Pancreas (tissue), 10 donors: ENCODE results near the gene KDM7A. TPM values are rescaled to one million over a fixed set of nuclear protein-coding genes. Genes with fewer than 3 reads are reported as not detected.

Experiments used
- ATAC-seq, 4 donors: fragments of 200-7000 bp; cut with Tn5 transposase; one replicate each; pipeline versions ENCODE4 v1.8.0 to v1.9.1; 2020; ENCODE audit warnings: mild to moderate bottlenecking in 4 of 4, moderate library complexity in 4 of 4
- DNase-seq, 6 donors: peaks; one replicate each; pipeline ENCODE4 v3.0.0-alpha.2; 2020
- FAIRE-seq: peaks from 2 replicates; lab custom pipeline; 2012; peaks lifted over from hg19 to GRCh38; lab: Jason Lieb, UNC
- H3K27ac ChIP-seq, 4 donors: fragments of 200-600 bp; sonication (generic); 1 replicate in 3 of 4; 2 replicates in 1 of 4; pipeline versions ENCODE4 v1.5.0 to v1.8.0; 2020
- H3K27me3 ChIP-seq, 4 donors: fragments of 200-600 bp; one replicate each; pipeline ENCODE4 v1.8.0; 2021
- H3K36me3 ChIP-seq, 3 donors: fragments of 200-600 bp; sonication (generic) in 1 of 3; one replicate each; pipeline versions ENCODE4 v1.5.0 to v1.8.0; 2020 to 2021
- H3K4me1 ChIP-seq, 3 donors: fragments of 200-600 bp; one replicate each; pipeline ENCODE4 v1.8.0; 2021
- H3K4me3 ChIP-seq, 4 donors: fragments of 200-600 bp; sonication (generic) in 2 of 4; one replicate each; pipeline versions ENCODE4 v1.5.0 to v1.8.0; 2020 to 2021
- H3K9me3 ChIP-seq, 4 donors: fragments of 200-600 bp; one replicate each; pipeline ENCODE4 v1.8.0; 2021
- WGBS, 2 donors: extraction: QIAGEN DNeasy Blood & Tissue Kit; methylation state at CpG; one replicate each; pipeline ENCODE4 v1.1.7; 2013; 5-methylcytosine and 5-hydroxymethylcytosine counted together
- intact Hi-C, 3 donors: fragments of 100-400 bp; cut with DNase I; formaldehyde crosslinking; loops; one replicate each; pipeline versions ENCODE4 v1.11.1 to v1.14.2; 2022
- polyA plus RNA-seq, 2 donors: library from polyadenylated mRNA; stranded (reverse); fragments of 200-250 nt; gene quantifications; one replicate each; pipeline ENCODE4 v1.2.3, GENCODE V29; 2013
- total RNA-seq, 6 donors: library from RNA; stranded (reverse); fragmentation: NEBNext Ultra II Directional in 4 of 6; extraction: Animal tissue kit (Norgen Biotek cat#: 25700) in 4 of 6; gene quantifications; one replicate each; pipeline versions ENCODE4 v1.2.1 to v1.2.4, GENCODE V29; 2021 to 2023
- TF ChIP-seq, protein P1 (sequence below), 4 donors: fragments of 200-600 bp; sonication (generic) in 3 of 4; IDR thresholded peaks; one replicate each; pipeline versions ENCODE4 v1.5.0 to v1.8.0; 2021; ENCODE audit warnings: antibody characterized with exemption in 4 of 4
- donor health status: healthy with polysubstance abuse.
- donor health status: DM: no; HTN: no; CAD: no; lungs with moderate emphysema.
- donor health status: DM: no; HTN: no; CAD: no.
- donor health status: control.
- donor health status: control.
- donor health status: Bipolar disorder and iron deficiency.
- donor health status: DM: yes; HTN: yes; CAD: no.
- donor health status: DM: no; HTN: no; CAD: no.
- donor health status: DM: no; HTN: no; CAD: no.
- donor health status: DM: yes; HTN: yes; CAD: no.

The KDM7A gene
- total and polyA plus RNA-seq, 8 donors, result 3.3 to 8.5 (median 6.2) TPM

DNA sequence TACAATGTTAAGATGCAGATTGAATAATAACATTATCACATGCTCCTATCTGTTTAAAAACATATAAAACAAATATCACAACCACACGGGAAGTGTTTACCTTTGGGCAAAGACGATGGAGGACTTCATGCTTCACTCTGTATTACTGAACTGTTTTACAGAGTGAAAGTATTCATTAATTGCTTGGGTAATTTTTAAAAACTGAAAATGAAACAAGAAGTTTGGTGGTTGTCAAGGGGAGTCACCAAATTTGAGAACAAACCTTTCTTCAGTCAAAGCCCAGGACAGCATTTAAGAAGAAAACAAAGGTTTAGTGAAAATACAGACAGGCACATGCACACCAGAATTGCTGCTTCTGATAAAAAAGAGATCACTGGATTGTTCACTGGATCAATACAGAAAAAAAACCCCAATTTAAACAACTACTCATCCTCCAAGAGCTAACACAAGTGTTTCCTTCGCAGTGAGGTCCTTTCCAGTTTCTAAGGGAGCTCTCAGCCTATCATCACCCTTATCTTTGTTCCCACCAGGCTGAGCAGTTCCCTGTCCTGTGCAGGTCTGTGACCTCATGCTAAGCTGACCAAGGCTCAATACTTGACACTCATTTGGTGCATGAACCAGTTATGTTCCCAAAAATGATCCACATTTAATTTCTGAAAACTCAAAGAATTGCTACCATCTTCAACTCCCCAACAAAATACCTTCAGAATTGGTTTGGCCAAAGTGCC, 122.8 kb downstream of the KDM7A start:
- H3K27ac ChIP-seq, result no peak overlapping the region
- H3K4me3 ChIP-seq, result no peak overlapping the region
- H3K9me3 ChIP-seq, result no peaks in the 10 kb centered on the region
- peaks cover 0 to 8% (median 0%) of the 10 kb centered on the region in 3 donors for H3K36me3 ChIP-seq
- 38 to 45% methylated on average over 3 of the region's 3 CpGs for WGBS, 2 donors
- H3K27me3 ChIP-seq, result no peaks in the 10 kb centered on the region
- ATAC-seq, result no peak
- no peak for FAIRE-seq
- TF ChIP-seq, protein P1, sequence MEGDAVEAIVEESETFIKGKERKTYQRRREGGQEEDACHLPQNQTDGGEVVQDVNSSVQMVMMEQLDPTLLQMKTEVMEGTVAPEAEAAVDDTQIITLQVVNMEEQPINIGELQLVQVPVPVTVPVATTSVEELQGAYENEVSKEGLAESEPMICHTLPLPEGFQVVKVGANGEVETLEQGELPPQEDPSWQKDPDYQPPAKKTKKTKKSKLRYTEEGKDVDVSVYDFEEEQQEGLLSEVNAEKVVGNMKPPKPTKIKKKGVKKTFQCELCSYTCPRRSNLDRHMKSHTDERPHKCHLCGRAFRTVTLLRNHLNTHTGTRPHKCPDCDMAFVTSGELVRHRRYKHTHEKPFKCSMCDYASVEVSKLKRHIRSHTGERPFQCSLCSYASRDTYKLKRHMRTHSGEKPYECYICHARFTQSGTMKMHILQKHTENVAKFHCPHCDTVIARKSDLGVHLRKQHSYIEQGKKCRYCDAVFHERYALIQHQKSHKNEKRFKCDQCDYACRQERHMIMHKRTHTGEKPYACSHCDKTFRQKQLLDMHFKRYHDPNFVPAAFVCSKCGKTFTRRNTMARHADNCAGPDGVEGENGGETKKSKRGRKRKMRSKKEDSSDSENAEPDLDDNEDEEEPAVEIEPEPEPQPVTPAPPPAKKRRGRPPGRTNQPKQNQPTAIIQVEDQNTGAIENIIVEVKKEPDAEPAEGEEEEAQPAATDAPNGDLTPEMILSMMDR (IDR thresholded peaks at IDR 0.05), result no peak
- no peak for DNase-seq
- intact Hi-C loops, result no loop called here
- peaks cover 5 to 21% (median 16%) of the 10 kb centered on the region in 3 donors for H3K4me1 ChIP-seq

DNA sequence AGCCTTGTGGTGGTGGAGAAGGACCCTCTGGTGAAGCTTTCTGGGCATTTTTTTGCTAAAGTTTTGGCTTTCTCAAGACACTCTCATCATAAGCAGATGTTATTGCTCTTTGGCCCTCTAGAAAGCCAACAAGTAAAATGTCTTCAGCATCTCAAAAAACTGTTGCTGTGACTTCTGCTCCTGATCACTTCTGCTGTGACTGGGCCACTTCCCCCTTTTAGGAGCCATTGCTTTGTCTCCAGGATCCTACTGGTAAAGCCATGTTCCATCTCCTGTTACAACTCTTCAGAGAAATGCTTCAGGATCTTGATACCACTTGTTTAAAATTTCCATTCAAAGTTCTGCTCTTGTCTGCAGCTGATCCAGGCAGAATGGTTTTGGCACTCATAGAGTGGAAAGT, 125.0 kb downstream of the KDM7A start:
- no peak overlapping the region for H3K27ac ChIP-seq
- no peak for DNase-seq
- no peak for ATAC-seq
- peaks cover 8 to 16% (median 14%) of the 10 kb centered on the region in 3 donors for H3K4me1 ChIP-seq
- peaks cover 0 to 8% (median 0%) of the 10 kb centered on the region in 3 donors for H3K36me3 ChIP-seq
- no peaks in the 10 kb centered on the region for H3K27me3 ChIP-seq
- no peaks in the 10 kb centered on the region for H3K9me3 ChIP-seq
- TF ChIP-seq, protein P1 (IDR thresholded peaks at IDR 0.05), result no peak
- FAIRE-seq, result no peak
- no peak overlapping the region for H3K4me3 ChIP-seq
- intact Hi-C loops, result no loop called here

DNA sequence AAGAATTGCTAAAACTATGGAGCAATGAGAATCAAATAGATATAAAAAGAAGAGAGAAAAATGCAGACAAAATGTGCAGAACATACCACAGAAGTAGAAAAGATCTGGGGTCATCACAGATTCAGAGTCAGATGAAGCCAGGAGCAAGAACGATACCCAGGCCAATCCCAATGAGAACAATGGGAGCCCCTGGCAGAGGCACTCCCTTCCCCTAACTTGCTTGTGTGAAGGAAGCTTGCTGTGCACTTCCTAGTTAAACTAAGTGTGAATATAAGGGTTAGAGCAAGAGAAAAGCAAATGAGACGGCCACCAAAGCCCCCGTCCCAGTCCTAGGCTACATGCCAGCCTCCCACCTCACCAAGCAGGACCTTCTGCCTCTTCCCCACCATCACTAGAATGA, 126.7 kb downstream of the KDM7A start:
- TF ChIP-seq, protein P1 (IDR thresholded peaks at IDR 0.05), result no peak
- no peaks in the 10 kb centered on the region for H3K36me3 ChIP-seq
- peak overlapping the region in 1 of 4 donors; percentile 54 for H3K27ac ChIP-seq
- H3K27me3 ChIP-seq, result no peaks in the 10 kb centered on the region
- intact Hi-C loops, result no loop called here
- H3K9me3 ChIP-seq, result no peaks in the 10 kb centered on the region
- no peak for ATAC-seq
- H3K4me1 ChIP-seq, result peaks cover 19 to 26% (median 24%) of the 10 kb centered on the region in 3 donors
- WGBS, 2 donors, result 93 to 97% methylated on average over 3 of the region's 3 CpGs
- no peak overlapping the region for H3K4me3 ChIP-seq
- DNase-seq, result no peak
- no peak for FAIRE-seq

DNA sequence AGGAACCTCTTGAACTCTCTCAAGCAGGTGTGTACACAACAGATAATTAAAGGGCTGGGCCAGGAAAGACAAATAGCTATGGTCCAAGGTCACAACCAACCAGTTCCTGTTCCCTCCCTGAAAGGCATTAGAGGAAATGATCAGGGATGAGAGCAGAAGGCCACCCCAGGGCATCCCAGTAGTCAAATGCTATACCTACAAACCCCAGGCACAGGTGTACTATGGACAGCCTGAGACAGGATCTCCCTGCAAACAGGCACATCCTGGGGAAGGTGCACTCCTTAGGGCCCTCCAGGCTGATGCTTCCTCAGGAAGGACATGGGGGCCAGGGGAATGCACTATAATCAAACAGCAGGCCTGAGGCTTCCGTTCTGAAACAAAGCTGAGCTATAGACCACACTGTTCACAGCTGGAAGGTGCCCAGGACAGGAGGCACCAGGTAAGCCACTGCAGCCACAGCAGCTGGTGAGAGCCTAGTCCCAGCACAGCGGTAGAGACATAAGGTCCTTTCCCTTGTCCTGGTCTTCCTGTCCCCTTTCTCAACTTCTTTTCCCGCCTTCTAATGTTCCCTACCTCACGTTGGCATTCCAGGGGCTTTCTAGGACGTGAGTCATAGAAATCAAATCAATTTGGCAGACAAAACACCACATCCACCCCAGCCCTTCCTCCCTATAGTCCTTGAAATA, 127.3 kb downstream of the KDM7A start:
- no peaks in the 10 kb centered on the region for H3K27me3 ChIP-seq
- ATAC-seq, result peak; percentile 52 to 82 (median 71)
- H3K36me3 ChIP-seq, result no peaks in the 10 kb centered on the region
- H3K9me3 ChIP-seq, result no peaks in the 10 kb centered on the region
- TF ChIP-seq, protein P1 (IDR thresholded peaks at IDR 0.05), result no peak
- no peak for FAIRE-seq
- intact Hi-C loops, result no loop called here
- no peak for DNase-seq
- no peak overlapping the region for H3K4me3 ChIP-seq
- peaks cover 19 to 30% (median 24%) of the 10 kb centered on the region in 3 donors for H3K4me1 ChIP-seq
- WGBS, 2 donors, result 55 to 60% methylated on average over 5 of the region's 5 CpGs
- peak overlapping the region in 3 of 4 donors; percentile 3 to 54 (median 13) for H3K27ac ChIP-seq

DNA sequence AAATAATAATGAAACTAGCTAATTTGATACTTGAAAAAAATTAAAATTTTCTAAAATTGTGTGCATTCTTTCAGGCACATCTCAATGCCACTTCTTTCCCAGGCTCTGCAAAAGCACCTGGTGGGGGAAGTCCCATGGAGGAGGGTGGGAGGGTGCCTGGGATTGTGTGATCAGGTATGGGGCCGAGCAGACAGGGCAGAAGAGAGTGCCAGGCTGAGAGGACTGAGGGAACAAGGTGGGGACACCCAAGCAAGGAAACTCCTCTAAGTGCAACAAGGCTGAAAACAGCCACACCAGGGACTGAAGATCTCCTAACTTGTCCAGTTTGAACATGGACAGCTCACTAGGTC, 127.8 kb downstream of the KDM7A start:
- H3K27ac ChIP-seq, result peak overlapping the region in 2 of 4 donors; percentile 13 to 54
- intact Hi-C loops, result no loop called here
- peaks cover 19 to 30% (median 24%) of the 10 kb centered on the region in 3 donors for H3K4me1 ChIP-seq
- peak; percentile 30 to 55 (median 43) for ATAC-seq
- no peaks in the 10 kb centered on the region for H3K36me3 ChIP-seq
- H3K27me3 ChIP-seq, result no peaks in the 10 kb centered on the region
- H3K9me3 ChIP-seq, result no peaks in the 10 kb centered on the region
- FAIRE-seq, result no peak
- H3K4me3 ChIP-seq, result no peak overlapping the region
- 12 to 14% methylated on average over 1 of the region's 1 CpG for WGBS, 2 donors
- no peak for DNase-seq
- TF ChIP-seq, protein P1 (IDR thresholded peaks at IDR 0.05), result no peak
